Measurements from ENCODE around the gene ITGBL1.
"Not testable (repeated sequence)": the region's sequence is repeated elsewhere in the genome, so short reads cannot be mapped to it uniquely, and the experiment has no call there.

ITGBL1 gene

GRCh38 chr13:101527130-101527529 lies 74.7 kb downstream of the ITGBL1 start:
- in situ Hi-C loops (cut with HindIII; ENCODE audit: low pct_unique_long_range_greater_than_20kb, low sequenced_read_pairs) = no loop called here
- DNase-seq (ENCODE audit: low read depth in 1 of 2, low spot score in 1 of 2) = no peak
- TF ChIP-seq JUND (IDR thresholded peaks at IDR 0.05; ENCODE audit: low read depth) = no peak

GRCh38 chr13:101529422-101529821 lies 76.9 kb downstream of the ITGBL1 start:
- TF ChIP-seq JUND (IDR thresholded peaks at IDR 0.05; ENCODE audit: low read depth) = no peak
- DNase-seq (ENCODE audit: low read depth in 1 of 2, low spot score in 1 of 2) = no peak
- in situ Hi-C loops (cut with HindIII; ENCODE audit: low pct_unique_long_range_greater_than_20kb, low sequenced_read_pairs) = no loop called here

GRCh38 chr13:101530293-101530692 lies 77.8 kb downstream of the ITGBL1 start:
- in situ Hi-C loops (cut with HindIII; ENCODE audit: low pct_unique_long_range_greater_than_20kb, low sequenced_read_pairs) = no loop called here
- TF ChIP-seq JUND (IDR thresholded peaks at IDR 0.05; ENCODE audit: low read depth) = no peak
- DNase-seq (ENCODE audit: low read depth in 1 of 2, low spot score in 1 of 2) = no peak

- no peak for TF ChIP-seq JUND (IDR thresholded peaks at IDR 0.05; ENCODE audit: low read depth)
- in situ Hi-C loops (cut with HindIII; ENCODE audit: low pct_unique_long_range_greater_than_20kb, low sequenced_read_pairs) = no loop called here
- DNase-seq (ENCODE audit: low read depth in 1 of 2, low spot score in 1 of 2) = no peak
Observed at GRCh38 chr13:101535192-101535746, 82.8 kb downstream of the ITGBL1 start.

- no peak for DNase-seq (ENCODE audit: low read depth in 1 of 2, low spot score in 1 of 2)
- TF ChIP-seq JUND (IDR thresholded peaks at IDR 0.05; ENCODE audit: low read depth) = no peak
- in situ Hi-C loops (cut with HindIII; ENCODE audit: low pct_unique_long_range_greater_than_20kb, low sequenced_read_pairs) = no loop called here
Observed at GRCh38 chr13:101536079-101536478, 83.6 kb downstream of the ITGBL1 start.

- in situ Hi-C loops (cut with HindIII; ENCODE audit: low pct_unique_long_range_greater_than_20kb, low sequenced_read_pairs) = not testable (repeated sequence)
Observed at GRCh38 chr13:101544544-101544943, 92.1 kb downstream of the ITGBL1 start.

GRCh38 chr13:101544979-101545378 lies 92.5 kb downstream of the ITGBL1 start:
- no peak for DNase-seq (ENCODE audit: low read depth in 1 of 2, low spot score in 1 of 2)
- TF ChIP-seq JUND (IDR thresholded peaks at IDR 0.05; ENCODE audit: low read depth) = no peak
- in situ Hi-C loops (cut with HindIII; ENCODE audit: low pct_unique_long_range_greater_than_20kb, low sequenced_read_pairs) = no loop called here

More at GRCh38 chr13:101544544-101544943, 92.1 kb downstream of the ITGBL1 start:
- peak in 1 of 2 experiments; percentile 1 for DNase-seq (ENCODE audit: low read depth in 1 of 2, low spot score in 1 of 2)

- peak in 1 of 2 experiments; percentile 2 for DNase-seq (ENCODE audit: low read depth in 1 of 2, low spot score in 1 of 2)
- no peak for TF ChIP-seq JUND (IDR thresholded peaks at IDR 0.05; ENCODE audit: low read depth)
- in situ Hi-C loops (cut with HindIII; ENCODE audit: low pct_unique_long_range_greater_than_20kb, low sequenced_read_pairs) = no loop called here
Observed at GRCh38 chr13:101545521-101545920, 93.0 kb downstream of the ITGBL1 start.

GRCh38 chr13:101552286-101552685 lies 99.8 kb downstream of the ITGBL1 start:
- TF ChIP-seq JUND (IDR thresholded peaks at IDR 0.05; ENCODE audit: low read depth) = no peak
- DNase-seq (ENCODE audit: low read depth in 1 of 2, low spot score in 1 of 2) = no peak
- in situ Hi-C loops (cut with HindIII; ENCODE audit: low pct_unique_long_range_greater_than_20kb, low sequenced_read_pairs) = no loop called here

GRCh38 chr13:101552786-101553185 lies 100.3 kb downstream of the ITGBL1 start:
- DNase-seq (ENCODE audit: low read depth in 1 of 2, low spot score in 1 of 2) = no peak
- TF ChIP-seq JUND (IDR thresholded peaks at IDR 0.05; ENCODE audit: low read depth) = no peak
- in situ Hi-C loops (cut with HindIII; ENCODE audit: low pct_unique_long_range_greater_than_20kb, low sequenced_read_pairs) = no loop called here

- DNase-seq (ENCODE audit: low read depth in 1 of 2, low spot score in 1 of 2) = no peak
- in situ Hi-C loops (cut with HindIII; ENCODE audit: low pct_unique_long_range_greater_than_20kb, low sequenced_read_pairs) = no loop called here
- TF ChIP-seq JUND (IDR thresholded peaks at IDR 0.05; ENCODE audit: low read depth) = no peak
Observed at GRCh38 chr13:101554420-101555125, 102.1 kb downstream of the ITGBL1 start.

GRCh38 chr13:101555610-101556009 lies 103.1 kb downstream of the ITGBL1 start:
- in situ Hi-C loops (cut with HindIII; ENCODE audit: low pct_unique_long_range_greater_than_20kb, low sequenced_read_pairs) = no loop called here
- TF ChIP-seq JUND (IDR thresholded peaks at IDR 0.05; ENCODE audit: low read depth) = no peak
- DNase-seq (ENCODE audit: low read depth in 1 of 2, low spot score in 1 of 2) = no peak

GRCh38 chr13:101556676-101557123 lies 104.2 kb downstream of the ITGBL1 start:
- TF ChIP-seq JUND (IDR thresholded peaks at IDR 0.05; ENCODE audit: low read depth) = no peak
- no peak for DNase-seq (ENCODE audit: low read depth in 1 of 2, low spot score in 1 of 2)
- in situ Hi-C loops (cut with HindIII; ENCODE audit: low pct_unique_long_range_greater_than_20kb, low sequenced_read_pairs) = no loop called here
